Measurements from ENCODE around the gene TBC1D17. TPM values are rescaled to one million over a fixed set of nuclear protein-coding genes. Genes with fewer than 3 reads are reported as not detected.
"Not testable (repeated sequence)": the region's sequence is repeated elsewhere in the genome, so short reads cannot be mapped to it uniquely, and the experiment has no call there.

TBC1D17 gene
- total RNA-seq, 1 donor from 2014 or later = 47.7 TPM

GRCh38 chr19:49908480-49909420, 31.2 kb downstream of the TBC1D17 start:
- DNase-seq = no peak
- intact Hi-C loops (cut with micrococcal nuclease) = no loop called here
- no peak for ATAC-seq

GRCh38 chr19:49910179-49910578, 32.7 kb downstream of the TBC1D17 start:
- DNase-seq = no peak
- no peak for ATAC-seq

GRCh38 chr19:49911381-49912145, 34.1 kb downstream of the TBC1D17 start:
- DNase-seq = no peak
- peak; percentile 36 for ATAC-seq
- intact Hi-C loops (cut with micrococcal nuclease) = no loop called here

More at GRCh38 chr19:49910179-49910578, 32.7 kb downstream of the TBC1D17 start:
- intact Hi-C loops (cut with micrococcal nuclease) = no loop called here

- ATAC-seq = no peak
- intact Hi-C loops (cut with micrococcal nuclease) = no loop called here
Measured at GRCh38 chr19:49912965-49913685, 35.6 kb downstream of the TBC1D17 start.

GRCh38 chr19:49913720-49914119, 36.2 kb downstream of the TBC1D17 start:
- DNase-seq (no peak), ATAC-seq (no peak)
- intact Hi-C loops (cut with micrococcal nuclease) = no loop called here

More at GRCh38 chr19:49912965-49913685, 35.6 kb downstream of the TBC1D17 start:
- no peak for DNase-seq

- no peak for DNase-seq
- intact Hi-C loops (cut with micrococcal nuclease) = no loop called here
Measured at GRCh38 chr19:49915271-49915670, 37.8 kb downstream of the TBC1D17 start.

GRCh38 chr19:49916839-49917733, 39.6 kb downstream of the TBC1D17 start:
- ATAC-seq (no peak), DNase-seq (no peak)
- intact Hi-C loops (cut with micrococcal nuclease) = no loop called here

More at GRCh38 chr19:49915271-49915670, 37.8 kb downstream of the TBC1D17 start:
- no peak for ATAC-seq

GRCh38 chr19:49918089-49918488, 40.6 kb downstream of the TBC1D17 start:
- ATAC-seq (no peak), DNase-seq (no peak)
- intact Hi-C loops (cut with micrococcal nuclease) = no loop called here

- no peak for DNase-seq
- no peak for ATAC-seq
- intact Hi-C loops (cut with micrococcal nuclease) = no loop called here
Measured at GRCh38 chr19:49920624-49921363, 43.3 kb downstream of the TBC1D17 start.

- ATAC-seq = no peak
- intact Hi-C loops (cut with micrococcal nuclease) = no loop called here
- DNase-seq = no peak
Measured at GRCh38 chr19:49921871-49922795, 44.6 kb downstream of the TBC1D17 start.

- DNase-seq = peak; percentile 38
- intact Hi-C loops (cut with micrococcal nuclease) = no loop called here
- ATAC-seq = no peak
Measured at GRCh38 chr19:49923055-49924003, 45.8 kb downstream of the TBC1D17 start.

GRCh38 chr19:49924004-49924880, 46.7 kb downstream of the TBC1D17 start:
- intact Hi-C loops (cut with micrococcal nuclease) = no loop called here
- DNase-seq = no peak
- no peak for ATAC-seq

- DNase-seq; intact Hi-C loops (cut with micrococcal nuclease); ATAC-seq: not testable (repeated sequence)
Measured at GRCh38 chr19:49924881-49925210, 47.3 kb downstream of the TBC1D17 start.

GRCh38 chr19:49925486-49925885, 48.0 kb downstream of the TBC1D17 start:
- ATAC-seq = no peak
- no peak for DNase-seq
- intact Hi-C loops (cut with micrococcal nuclease) = no loop called here

- ATAC-seq (no peak), DNase-seq (no peak)
- intact Hi-C loops (cut with micrococcal nuclease) = no loop called here
Measured at GRCh38 chr19:49926515-49926914, 49.0 kb downstream of the TBC1D17 start.

All from left ventricle myocardium superior (tissue), 1 donor.